ENCODE measurements around the gene TEKTIP1. TPM values are rescaled to one million over a fixed set of nuclear protein-coding genes. Genes with fewer than 3 reads are reported as not detected.

Gene TEKTIP1
- total and polyA plus RNA-seq, 9 of the 15 experiments (the other 6 are each of a cell fraction or from before 2014, with no cell fraction given), result 0.66 TPM; not detected in 8

DNA sequence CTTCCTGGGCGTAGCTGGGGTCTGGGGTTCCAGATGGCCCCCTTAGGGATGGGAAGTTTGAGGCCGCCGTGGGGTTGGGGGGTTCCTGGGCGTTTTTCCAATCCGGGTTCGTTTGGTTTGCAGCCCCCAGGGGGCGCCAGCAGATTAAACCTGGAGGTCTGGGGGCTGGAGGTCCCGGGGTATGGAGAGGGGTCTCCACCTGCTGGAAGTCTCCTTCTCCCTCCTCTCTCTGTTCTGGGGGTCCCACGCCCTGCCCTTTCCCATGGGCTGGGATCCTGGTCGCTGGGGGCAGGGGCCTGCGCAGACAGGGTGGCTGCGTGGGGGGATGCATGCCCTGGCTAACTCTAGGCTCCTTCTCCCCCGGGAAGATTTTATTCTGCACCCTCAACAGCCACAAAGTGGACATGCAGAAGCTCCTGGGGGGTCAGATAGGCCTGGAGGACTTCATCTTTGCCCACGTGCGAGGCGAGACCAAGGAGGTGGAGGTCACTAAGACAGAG, 47.2 kb downstream of the TEKTIP1 start (continued):
- TF ChIP-seq CHCHD3 (CRISPR knock-in tag; IDR thresholded peaks at IDR 0.05) (no peak), MAZ (CRISPR knock-in tag; conservative IDR thresholded peaks at IDR 0.05 in 1 of 2, IDR thresholded peaks at IDR 0.05 in 1 of 2) (peak in 1 of 2 experiments; percentile 40; a peak in 1 of 4 replicates), CEBPG (CRISPR knock-in tag; IDR thresholded peaks at IDR 0.05) (no peak), CEBPG (tag; conservative IDR thresholded peaks at IDR 0.05 in 1 of 2, IDR thresholded peaks at IDR 0.05 in 1 of 2) (no peak), NFIC (IDR thresholded peaks at IDR 0.05) (peak; percentile 44; the same call in 1 of the 2 replicates), RAD21 (CRISPR knock-in tag; conservative IDR thresholded peaks at IDR 0.05 in 1 of 2, IDR thresholded peaks at IDR 0.05 in 1 of 2) (peak; percentile 74 to 87), SMC3 (conservative IDR thresholded peaks at IDR 0.05; ENCODE audit: insufficient read depth, low read depth, low read length) (peak; percentile 59; the same call in 1 of the 2 replicates), ZHX1 (conservative IDR thresholded peaks at IDR 0.05; ENCODE audit: low read length) (no peak), RFX7 (CRISPR knock-in tag; IDR thresholded peaks at IDR 0.05) (no peak), SIN3A (IDR thresholded peaks at IDR 0.05; ENCODE audit: borderline replicate concordance in 2 of 2, control insufficient read depth in 1 of 2, low read depth in 2 of 2, low read length in 2 of 2) (no peak), RBM22 (IDR thresholded peaks at IDR 0.05; ENCODE audit: low read depth, low read length, poor library complexity, severe bottlenecking) (peak; percentile 34), XRCC5 (IDR thresholded peaks at IDR 0.05; ENCODE audit: low read depth, low read length) (0 out of 2 replicates have a peak, but pooled peaks have one; percentile 22)
- TF ChIP-seq, protein P1, sequence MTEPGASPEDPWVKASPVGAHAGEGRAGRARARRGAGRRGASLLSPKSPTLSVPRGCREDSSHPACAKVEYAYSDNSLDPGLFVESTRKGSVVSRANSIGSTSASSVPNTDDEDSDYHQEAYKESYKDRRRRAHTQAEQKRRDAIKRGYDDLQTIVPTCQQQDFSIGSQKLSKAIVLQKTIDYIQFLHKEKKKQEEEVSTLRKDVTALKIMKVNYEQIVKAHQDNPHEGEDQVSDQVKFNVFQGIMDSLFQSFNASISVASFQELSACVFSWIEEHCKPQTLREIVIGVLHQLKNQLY (CRISPR knock-in tag; conservative IDR thresholded peaks at IDR 0.05), result no peak
- TF ChIP-seq, protein P2, sequence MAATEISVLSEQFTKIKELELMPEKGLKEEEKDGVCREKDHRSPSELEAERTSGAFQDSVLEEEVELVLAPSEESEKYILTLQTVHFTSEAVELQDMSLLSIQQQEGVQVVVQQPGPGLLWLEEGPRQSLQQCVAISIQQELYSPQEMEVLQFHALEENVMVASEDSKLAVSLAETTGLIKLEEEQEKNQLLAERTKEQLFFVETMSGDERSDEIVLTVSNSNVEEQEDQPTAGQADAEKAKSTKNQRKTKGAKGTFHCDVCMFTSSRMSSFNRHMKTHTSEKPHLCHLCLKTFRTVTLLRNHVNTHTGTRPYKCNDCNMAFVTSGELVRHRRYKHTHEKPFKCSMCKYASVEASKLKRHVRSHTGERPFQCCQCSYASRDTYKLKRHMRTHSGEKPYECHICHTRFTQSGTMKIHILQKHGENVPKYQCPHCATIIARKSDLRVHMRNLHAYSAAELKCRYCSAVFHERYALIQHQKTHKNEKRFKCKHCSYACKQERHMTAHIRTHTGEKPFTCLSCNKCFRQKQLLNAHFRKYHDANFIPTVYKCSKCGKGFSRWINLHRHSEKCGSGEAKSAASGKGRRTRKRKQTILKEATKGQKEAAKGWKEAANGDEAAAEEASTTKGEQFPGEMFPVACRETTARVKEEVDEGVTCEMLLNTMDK (IDR thresholded peaks at IDR 0.05; ENCODE audit: borderline replicate concordance, insufficient read depth, low read depth, low read length, poor library complexity, severe bottlenecking), result peak; percentile 82
- TF ChIP-seq, protein P3, sequence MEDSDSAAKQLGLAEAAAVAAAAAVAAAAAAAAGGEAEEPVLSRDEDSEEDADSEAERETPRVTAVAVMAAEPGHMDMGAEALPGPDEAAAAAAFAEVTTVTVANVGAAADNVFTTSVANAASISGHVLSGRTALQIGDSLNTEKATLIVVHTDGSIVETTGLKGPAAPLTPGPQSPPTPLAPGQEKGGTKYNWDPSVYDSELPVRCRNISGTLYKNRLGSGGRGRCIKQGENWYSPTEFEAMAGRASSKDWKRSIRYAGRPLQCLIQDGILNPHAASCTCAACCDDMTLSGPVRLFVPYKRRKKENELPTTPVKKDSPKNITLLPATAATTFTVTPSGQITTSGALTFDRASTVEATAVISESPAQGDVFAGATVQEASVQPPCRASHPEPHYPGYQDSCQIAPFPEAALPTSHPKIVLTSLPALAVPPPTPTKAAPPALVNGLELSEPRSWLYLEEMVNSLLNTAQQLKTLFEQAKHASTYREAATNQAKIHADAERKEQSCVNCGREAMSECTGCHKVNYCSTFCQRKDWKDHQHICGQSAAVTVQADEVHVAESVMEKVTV (CRISPR knock-in tag; IDR thresholded peaks at IDR 0.05), result peak; percentile 30; the same call in 1 of the 2 replicates
- TF ChIP-seq, protein P4, sequence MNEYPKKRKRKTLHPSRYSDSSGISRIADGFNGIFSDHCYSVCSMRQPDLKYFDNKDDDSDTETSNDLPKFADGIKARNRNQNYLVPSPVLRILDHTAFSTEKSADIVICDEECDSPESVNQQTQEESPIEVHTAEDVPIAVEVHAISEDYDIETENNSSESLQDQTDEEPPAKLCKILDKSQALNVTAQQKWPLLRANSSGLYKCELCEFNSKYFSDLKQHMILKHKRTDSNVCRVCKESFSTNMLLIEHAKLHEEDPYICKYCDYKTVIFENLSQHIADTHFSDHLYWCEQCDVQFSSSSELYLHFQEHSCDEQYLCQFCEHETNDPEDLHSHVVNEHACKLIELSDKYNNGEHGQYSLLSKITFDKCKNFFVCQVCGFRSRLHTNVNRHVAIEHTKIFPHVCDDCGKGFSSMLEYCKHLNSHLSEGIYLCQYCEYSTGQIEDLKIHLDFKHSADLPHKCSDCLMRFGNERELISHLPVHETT (CRISPR knock-in tag; conservative IDR thresholded peaks at IDR 0.05 in 1 of 2, IDR thresholded peaks at IDR 0.05 in 1 of 2), result 0 out of 4 replicates have a peak, but pooled peaks of 1 of the 2 experiments have one; percentile 5

All from K562 (cell line).